Type B pancreatic cell (in vitro differentiated cells): ENCODE data around the gene CHORDC1. TPM values are rescaled to one million over a fixed set of nuclear protein-coding genes. Genes with fewer than 3 reads are reported as not detected.
A peak's percentile ranks its signal among the peaks of the same experiment; 100 is the strongest.

Experiments
- DNase-seq: peaks from one replicate; pipeline ENCODE4 v3.0.0; 2021; ENCODE audit warnings: mixed read lengths; ENCODE audit not compliant: unreplicated experiment; ENCODE audit errors: extremely low spot score
- H3K27ac Mint-ChIP-seq: 2 replicates; pipeline ENCODE4 v1.8.0; 2021; ENCODE audit warnings: mild to moderate bottlenecking, mixed read lengths
- H3K27me3 Mint-ChIP-seq: 2 replicates; pipeline ENCODE4 v1.8.0; 2021; ENCODE audit warnings: mixed read lengths
- H3K36me3 Mint-ChIP-seq: 2 replicates; pipeline ENCODE4 v1.8.0; 2021; ENCODE audit warnings: mixed read lengths
- H3K4me1 Mint-ChIP-seq: one replicate; pipeline ENCODE4 v1.8.0; 2021; ENCODE audit warnings: mixed read lengths; ENCODE audit not compliant: unreplicated experiment
- H3K4me3 Mint-ChIP-seq: 2 replicates; pipeline ENCODE4 v1.8.0; 2021; ENCODE audit warnings: mild to moderate bottlenecking, mixed read lengths
- H3K9me3 Mint-ChIP-seq: 2 replicates; pipeline ENCODE4 v1.8.0; 2021; ENCODE audit warnings: mixed read lengths
- CTCF ChIP-seq: fragments of 200-600 bp; sonication (generic); conservative IDR thresholded peaks from 2 replicates; pipeline ENCODE4 v1.5.0; 2021; ENCODE audit warnings: antibody characterized with exemption, mild to moderate bottlenecking
- total RNA-seq: library from RNA; stranded (reverse); gene quantifications from 2 replicates; pipeline ENCODE4 v1.2.1, GENCODE V29; 2021; ENCODE audit warnings: low replicate concordance

Gene CHORDC1
- total RNA-seq, 1 donor from 2014 or later = 63.7 TPM

DNA sequence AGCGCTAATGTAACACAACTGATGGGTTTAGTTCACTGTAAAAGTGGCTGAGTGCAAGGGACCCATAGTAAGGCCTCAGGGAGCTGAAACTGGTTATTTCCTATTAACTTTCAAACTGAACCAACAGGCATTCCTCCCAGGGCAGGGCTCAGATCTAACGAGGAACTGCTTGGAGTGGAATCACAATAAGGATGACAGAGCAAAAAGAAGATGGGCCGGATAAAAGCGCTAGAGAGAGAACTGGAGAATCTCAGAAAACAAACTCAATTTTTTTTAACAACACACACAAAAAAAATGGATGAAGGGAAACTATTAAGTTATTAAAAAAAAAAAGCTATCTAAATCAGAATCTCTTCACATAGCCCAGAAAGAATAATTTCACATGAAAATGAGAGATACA lies 14.2 kb upstream of the CHORDC1 start:
- H3K27me3 Mint-ChIP-seq = no peaks in the 10 kb centered on the region
- DNase-seq = no peak
- H3K27ac Mint-ChIP-seq = no peak overlapping the region
- no peaks in the 10 kb centered on the region for H3K4me1 Mint-ChIP-seq
- no peak for TF ChIP-seq CTCF
- no peaks in the 10 kb centered on the region for H3K9me3 Mint-ChIP-seq
- H3K4me3 Mint-ChIP-seq = no peak overlapping the region
- H3K36me3 Mint-ChIP-seq = no peaks in the 10 kb centered on the region

DNA sequence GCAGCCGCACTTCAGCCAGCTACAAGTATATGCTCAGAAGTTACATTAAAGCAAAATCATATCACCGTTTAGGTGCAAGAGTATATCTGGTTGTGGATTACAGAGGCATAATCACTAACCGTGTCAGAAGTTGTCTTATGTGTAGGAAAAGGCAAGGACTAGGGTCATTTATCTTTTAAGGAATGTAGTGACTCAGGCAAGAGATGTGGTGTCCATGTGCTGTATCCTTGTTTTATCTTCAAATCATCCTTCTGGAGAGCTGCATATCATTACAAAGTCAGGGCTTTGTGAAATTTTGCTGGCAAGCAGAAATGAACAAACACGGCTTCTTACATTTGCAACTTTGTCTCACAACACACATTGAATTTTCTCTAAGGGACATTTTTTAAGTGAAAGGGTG lies 12.7 kb upstream of the CHORDC1 start:
- DNase-seq = no peak
- Mint-ChIP-seq H3K27me3 (no peaks in the 10 kb centered on the region), H3K27ac (no peak overlapping the region), H3K9me3 (no peaks in the 10 kb centered on the region), H3K4me3 (no peak overlapping the region), H3K4me1 (no peaks in the 10 kb centered on the region), H3K36me3 (no peaks in the 10 kb centered on the region)
- no peak for TF ChIP-seq CTCF

DNA sequence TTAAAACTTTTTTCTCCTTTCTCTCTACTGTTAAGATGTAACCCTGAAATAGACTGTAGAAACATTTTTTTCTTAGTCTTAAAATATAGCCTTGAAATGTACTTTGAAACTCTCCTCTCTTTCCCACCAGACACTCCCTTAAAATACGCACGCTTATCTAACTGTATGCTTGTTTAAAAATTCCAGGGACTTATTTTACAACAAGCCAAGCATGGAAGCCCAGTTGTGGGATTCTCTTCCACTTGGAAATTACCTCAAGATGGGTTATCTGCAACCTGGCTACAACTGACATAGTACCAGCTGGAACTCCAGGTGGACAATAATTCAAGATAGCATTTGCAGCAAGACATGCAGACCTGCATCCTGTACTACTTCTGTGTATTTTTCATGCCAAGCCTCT lies 12.1 kb upstream of the CHORDC1 start:
- Mint-ChIP-seq H3K4me3 (no peak overlapping the region), H3K9me3 (no peaks in the 10 kb centered on the region), H3K4me1 (no peaks in the 10 kb centered on the region), H3K27me3 (no peaks in the 10 kb centered on the region), H3K36me3 (no peaks in the 10 kb centered on the region), H3K27ac (no peak overlapping the region)
- no peak for DNase-seq
- no peak for TF ChIP-seq CTCF

DNA sequence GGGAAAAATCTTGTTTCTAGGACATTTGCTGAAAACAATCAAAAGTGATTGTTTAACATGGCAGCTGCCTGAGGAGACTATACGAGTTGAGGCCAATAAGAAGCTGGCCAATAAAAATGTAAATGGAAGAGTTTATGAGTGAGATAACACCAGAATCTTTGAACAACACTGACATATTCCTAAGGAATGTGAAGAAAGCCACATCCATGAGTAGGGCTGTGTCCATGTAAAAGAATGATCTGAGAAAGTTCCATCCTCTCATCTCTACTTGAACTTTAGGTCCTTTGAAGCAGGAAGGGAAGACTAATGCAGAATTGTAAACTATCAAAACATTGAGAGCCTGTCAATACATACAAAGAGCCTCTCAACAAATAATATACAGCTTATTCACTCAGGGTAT lies 6.9 kb upstream of the CHORDC1 start:
- TF ChIP-seq CTCF = no peak
- H3K27me3 Mint-ChIP-seq = no peaks in the 10 kb centered on the region
- DNase-seq = no peak
- no peaks in the 10 kb centered on the region for H3K9me3 Mint-ChIP-seq
- no peaks in the 10 kb centered on the region for H3K36me3 Mint-ChIP-seq
- no peak overlapping the region for H3K4me3 Mint-ChIP-seq
- H3K4me1 Mint-ChIP-seq = no peaks in the 10 kb centered on the region
- H3K27ac Mint-ChIP-seq = no peak overlapping the region

DNA sequence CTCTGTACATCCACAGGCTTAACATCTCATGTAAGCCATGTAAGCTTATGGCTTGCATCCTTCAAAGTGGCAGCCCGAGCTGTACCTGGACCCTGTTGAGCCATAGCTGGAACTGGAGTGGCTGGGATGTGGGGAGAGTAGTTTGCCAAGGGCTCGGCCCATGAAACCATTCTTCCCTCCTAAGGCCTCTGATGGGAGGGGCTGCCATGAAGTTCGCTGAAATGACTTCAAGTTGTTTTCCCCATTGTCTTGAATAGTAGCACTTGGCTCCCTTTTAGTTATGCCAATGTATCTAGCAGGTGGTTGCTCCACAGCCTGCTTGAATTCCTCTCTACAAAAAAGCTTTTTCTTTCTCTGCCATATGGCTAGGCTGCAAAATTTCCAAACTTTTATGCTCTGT lies 5.2 kb upstream of the CHORDC1 start:
- H3K9me3 Mint-ChIP-seq = no peaks in the 10 kb centered on the region
- no peak overlapping the region for H3K27ac Mint-ChIP-seq
- no peaks in the 10 kb centered on the region for H3K4me1 Mint-ChIP-seq
- H3K4me3 Mint-ChIP-seq = no peak overlapping the region
- no peaks in the 10 kb centered on the region for H3K27me3 Mint-ChIP-seq
- no peak for TF ChIP-seq CTCF
- DNase-seq = no peak
- no peaks in the 10 kb centered on the region for H3K36me3 Mint-ChIP-seq

DNA sequence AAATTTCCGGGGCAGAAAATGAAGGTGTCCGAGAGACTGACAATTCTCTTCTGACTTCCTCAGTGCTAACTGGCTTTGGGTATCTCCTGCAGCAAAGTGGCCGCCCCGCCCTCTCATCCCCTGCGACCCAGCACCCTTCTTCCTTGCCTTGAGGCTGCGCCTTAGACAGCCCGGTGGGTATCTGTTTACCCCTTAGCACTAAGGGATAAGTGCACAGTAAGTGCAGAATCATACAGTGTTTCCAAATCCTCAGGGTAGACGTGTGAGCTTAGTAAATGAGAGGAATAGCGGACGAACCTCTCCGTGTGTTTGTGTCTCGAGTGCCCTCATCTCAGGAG lies 368 bp upstream of the CHORDC1 start:
- H3K27me3 Mint-ChIP-seq = no peaks in the 10 kb centered on the region

More for the DNA sequence above, 368 bp upstream of the CHORDC1 start:
- no peak for TF ChIP-seq CTCF
- Mint-ChIP-seq H3K4me1 (peaks cover 30% of the 10 kb centered on the region), H3K9me3 (no peaks in the 10 kb centered on the region), H3K27ac (peak overlapping the region; percentile 96), H3K4me3 (peak overlapping the region; percentile 97), H3K36me3 (peaks cover 17% of the 10 kb centered on the region)
- no peak for DNase-seq
